ENCODE data around the gene DCTD.

The DCTD gene

GRCh38 chr4:182890202-182890601 is 27.0 kb downstream of the DCTD start:
- DNase-seq: no peak

- no peak for DNase-seq
These were observed 28.3 kb downstream of the DCTD start for GRCh38 chr4:182888891-182889290.

- no peak for DNase-seq
These were observed 30.4 kb downstream of the DCTD start for GRCh38 chr4:182886768-182887167.

GRCh38 chr4:182886205-182886604 is 31.0 kb downstream of the DCTD start:
- no peak for DNase-seq

GRCh38 chr4:182885738-182886077 is 31.5 kb downstream of the DCTD start:
- DNase-seq: no peak

- DNase-seq: no peak
These were observed 32.0 kb downstream of the DCTD start for GRCh38 chr4:182885022-182885737.

GRCh38 chr4:182884040-182884439 is 33.1 kb downstream of the DCTD start:
- no peak for DNase-seq

- DNase-seq: no peak
These were observed 33.8 kb downstream of the DCTD start for GRCh38 chr4:182883351-182883750.

- DNase-seq: peak; percentile 32
These were observed 35.3 kb downstream of the DCTD start for GRCh38 chr4:182881914-182882313.

- DNase-seq: no peak
These were observed 36.5 kb downstream of the DCTD start for GRCh38 chr4:182880387-182881356.

- DNase-seq: no peak
These were observed 37.3 kb downstream of the DCTD start for GRCh38 chr4:182879913-182880312.

GRCh38 chr4:182878633-182879495 is 38.3 kb downstream of the DCTD start:
- DNase-seq: no peak

- DNase-seq: no peak
These were observed 39.8 kb downstream of the DCTD start for GRCh38 chr4:182877326-182877883.

GRCh38 chr4:182876427-182876826 is 40.8 kb downstream of the DCTD start:
- DNase-seq: no peak

- DNase-seq: no peak
These were observed 41.5 kb downstream of the DCTD start for GRCh38 chr4:182875453-182876405.

- DNase-seq: no peak
These were observed 42.3 kb downstream of the DCTD start for GRCh38 chr4:182874797-182875345.

- DNase-seq: no peak
These were observed 42.9 kb downstream of the DCTD start for GRCh38 chr4:182874304-182874751.

- DNase-seq: no peak
These were observed 43.5 kb downstream of the DCTD start for GRCh38 chr4:182873726-182874125.

- DNase-seq: no peak
These were observed 43.9 kb downstream of the DCTD start for GRCh38 chr4:182873289-182873688.

- no peak for DNase-seq
These were observed 44.3 kb downstream of the DCTD start for GRCh38 chr4:182872886-182873285.

- no peak for DNase-seq
These were observed 45.6 kb downstream of the DCTD start for GRCh38 chr4:182871616-182872015.

Data from NCI-H1417 treated with DMSO at 0.1 percent for 48 hours (cell line).